Effector memory CD4-positive, alpha-beta T cell (primary cell): Measurements from ENCODE around the gene C16orf54.
"Not testable (repeated sequence)": the region's sequence is repeated elsewhere in the genome, so short reads cannot be mapped to it uniquely, and the experiment has no call there.

Source experiments
- DNase-seq, 3 donors: peaks; one replicate each; pipeline ENCODE4 v3.0.0-alpha.2; 2020
- H3K27ac ChIP-seq: 2 replicates; pipeline ENCODE4 v1.7.0; 2013; ENCODE audit warnings: mild to moderate bottlenecking, low read length, moderate library complexity; ENCODE audit not compliant: insufficient read depth, poor library complexity, severe bottlenecking
- H3K27me3 ChIP-seq: replicated peaks from 2 replicates; pipeline ENCODE4 v1.7.0; 2013; ENCODE audit warnings: mild to moderate bottlenecking, low read length; ENCODE audit not compliant: insufficient read depth, control insufficient read depth, poor library complexity, severe bottlenecking
- H3K36me3 ChIP-seq: 2 replicates; pipeline ENCODE4 v1.7.0; 2013; ENCODE audit warnings: mild to moderate bottlenecking, low read length, moderate library complexity; ENCODE audit not compliant: control insufficient read depth, insufficient read depth
- H3K4me1 ChIP-seq: 2 replicates; pipeline ENCODE4 v1.7.0; 2013; ENCODE audit warnings: low read length, mild to moderate bottlenecking; ENCODE audit not compliant: control insufficient read depth, insufficient read depth, poor library complexity, severe bottlenecking
- H3K4me3 ChIP-seq: 2 replicates; pipeline ENCODE4 v1.7.0; 2013; ENCODE audit warnings: low read length, low read depth, mild to moderate bottlenecking; ENCODE audit not compliant: insufficient read depth, poor library complexity, severe bottlenecking
- H3K9me3 ChIP-seq: 2 replicates; pipeline ENCODE4 v1.7.0; 2013; ENCODE audit warnings: mild to moderate bottlenecking, low read length, moderate library complexity; ENCODE audit not compliant: control insufficient read depth

C16orf54 gene

GRCh38 chr16:29698484-29699323 lies 47.1 kb downstream of the C16orf54 start:
- H3K27ac ChIP-seq: no peak overlapping the region
- no peaks in the 10 kb centered on the region for H3K27me3 ChIP-seq
- H3K36me3 ChIP-seq: no peaks in the 10 kb centered on the region
- no peak overlapping the region for H3K4me3 ChIP-seq
- DNase-seq: no peak
- peaks cover 30% of the 10 kb centered on the region for H3K4me1 ChIP-seq
- no peaks in the 10 kb centered on the region for H3K9me3 ChIP-seq

- H3K9me3 ChIP-seq: no peaks in the 10 kb centered on the region
- H3K4me1 ChIP-seq: peaks cover 24% of the 10 kb centered on the region
- DNase-seq: no peak
- no peak overlapping the region for H3K27ac ChIP-seq
- no peaks in the 10 kb centered on the region for H3K36me3 ChIP-seq
- H3K27me3 ChIP-seq: no peaks in the 10 kb centered on the region
- no peak overlapping the region for H3K4me3 ChIP-seq
Observed at GRCh38 chr16:29698042-29698441, 47.7 kb downstream of the C16orf54 start.

GRCh38 chr16:29697391-29697790 lies 48.4 kb downstream of the C16orf54 start:
- H3K27me3 ChIP-seq: no peaks in the 10 kb centered on the region
- no peaks in the 10 kb centered on the region for H3K36me3 ChIP-seq
- DNase-seq: no peak
- H3K27ac ChIP-seq: no peak overlapping the region
- H3K4me1 ChIP-seq: peaks cover 18% of the 10 kb centered on the region
- H3K4me3 ChIP-seq: no peak overlapping the region
- no peaks in the 10 kb centered on the region for H3K9me3 ChIP-seq

- no peak for DNase-seq
- H3K4me1 ChIP-seq: peaks cover 14% of the 10 kb centered on the region
Observed at GRCh38 chr16:29696881-29697331, 48.9 kb downstream of the C16orf54 start.

GRCh38 chr16:29695675-29696074 lies 50.1 kb downstream of the C16orf54 start:
- H3K4me1 ChIP-seq, H3K4me3 ChIP-seq, H3K27me3 ChIP-seq, H3K36me3 ChIP-seq, H3K9me3 ChIP-seq, H3K27ac ChIP-seq, DNase-seq: not testable (repeated sequence)

More at GRCh38 chr16:29696881-29697331, 48.9 kb downstream of the C16orf54 start:
- no peaks in the 10 kb centered on the region for H3K9me3 ChIP-seq
- no peak overlapping the region for H3K4me3 ChIP-seq
- H3K27me3 ChIP-seq: no peaks in the 10 kb centered on the region
- H3K27ac ChIP-seq: no peak overlapping the region
- H3K36me3 ChIP-seq: no peaks in the 10 kb centered on the region

- no peaks in the 10 kb centered on the region for H3K4me1 ChIP-seq
- no peaks in the 10 kb centered on the region for H3K27me3 ChIP-seq
- no peak overlapping the region for H3K4me3 ChIP-seq
- no peak overlapping the region for H3K27ac ChIP-seq
- no peak for DNase-seq
- H3K36me3 ChIP-seq: no peaks in the 10 kb centered on the region
- no peaks in the 10 kb centered on the region for H3K9me3 ChIP-seq
Observed at GRCh38 chr16:29694384-29695195, 51.2 kb downstream of the C16orf54 start.

- H3K9me3 ChIP-seq, H3K4me3 ChIP-seq, H3K36me3 ChIP-seq: not testable (repeated sequence)
Observed at GRCh38 chr16:29692606-29693005, 53.2 kb downstream of the C16orf54 start.

More at GRCh38 chr16:29692606-29693005, 53.2 kb downstream of the C16orf54 start:
- DNase-seq, H3K27me3 ChIP-seq, H3K4me1 ChIP-seq, H3K27ac ChIP-seq: not testable (repeated sequence)
